OCI-LY1 (cell line): ENCODE results near the gene PLXNA3.

ENCODE experiments used
- EZH2 ChIP-seq: fragments of 200-600 bp; sonication (generic), shearing (Covaris generic); IDR thresholded peaks from 2 replicates; pipeline ENCODE4 v1.8.0; 2017; ENCODE audit warnings: borderline replicate concordance, mixed run types, mild to moderate bottlenecking, antibody characterized with exemption, low read length, moderate library complexity, mixed read lengths
- TF ChIP-seq, protein P1 (sequence below): fragments of 200-600 bp; sonication (generic), shearing (Covaris generic); IDR thresholded peaks from 2 replicates; pipeline ENCODE4 v1.5.1; 2017; ENCODE audit warnings: mild to moderate bottlenecking, antibody characterized with exemption, low read length, moderate library complexity, mixed read lengths

- no peak for TF ChIP-seq EZH2
- TF ChIP-seq, protein P1, sequence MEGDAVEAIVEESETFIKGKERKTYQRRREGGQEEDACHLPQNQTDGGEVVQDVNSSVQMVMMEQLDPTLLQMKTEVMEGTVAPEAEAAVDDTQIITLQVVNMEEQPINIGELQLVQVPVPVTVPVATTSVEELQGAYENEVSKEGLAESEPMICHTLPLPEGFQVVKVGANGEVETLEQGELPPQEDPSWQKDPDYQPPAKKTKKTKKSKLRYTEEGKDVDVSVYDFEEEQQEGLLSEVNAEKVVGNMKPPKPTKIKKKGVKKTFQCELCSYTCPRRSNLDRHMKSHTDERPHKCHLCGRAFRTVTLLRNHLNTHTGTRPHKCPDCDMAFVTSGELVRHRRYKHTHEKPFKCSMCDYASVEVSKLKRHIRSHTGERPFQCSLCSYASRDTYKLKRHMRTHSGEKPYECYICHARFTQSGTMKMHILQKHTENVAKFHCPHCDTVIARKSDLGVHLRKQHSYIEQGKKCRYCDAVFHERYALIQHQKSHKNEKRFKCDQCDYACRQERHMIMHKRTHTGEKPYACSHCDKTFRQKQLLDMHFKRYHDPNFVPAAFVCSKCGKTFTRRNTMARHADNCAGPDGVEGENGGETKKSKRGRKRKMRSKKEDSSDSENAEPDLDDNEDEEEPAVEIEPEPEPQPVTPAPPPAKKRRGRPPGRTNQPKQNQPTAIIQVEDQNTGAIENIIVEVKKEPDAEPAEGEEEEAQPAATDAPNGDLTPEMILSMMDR = no peak
Observed at GRCh38 chrX:154494715-154495114, 36.6 kb downstream of the PLXNA3 start.
